Brain microvascular endothelial cell (primary cell): ENCODE measurements around the gene RAD51.

Source experiments
- DNase-seq: peaks from one replicate; pipeline ENCODE4 v3.0.0-alpha.2; 2020
- H3K27ac ChIP-seq: fragments of 250-450 bp; sonication (Bioruptor Pico); 2 replicates; pipeline ENCODE4 v1.5.1; 2020; ENCODE audit warnings: mild to moderate bottlenecking, moderate library complexity
- H3K27me3 ChIP-seq: fragments of 250-450 bp; sonication (Bioruptor Pico); replicated peaks from 2 replicates; pipeline ENCODE4 v1.5.1; 2020; ENCODE audit warnings: mild to moderate bottlenecking
- H3K36me3 ChIP-seq: fragments of 250-450 bp; sonication (Bioruptor Pico); replicated peaks from 2 replicates; pipeline ENCODE4 v1.5.1; 2020; ENCODE audit warnings: mild to moderate bottlenecking
- H3K4me3 ChIP-seq: 2 replicates; pipeline ENCODE4 v1.5.1; 2011; ENCODE audit warnings: low read depth, mild to moderate bottlenecking, control low read depth, low read length, moderate library complexity
- in situ Hi-C: cut with HindIII; loops from 2 replicates; pipeline ENCODE4 v1.10.0; 2017; ENCODE audit warnings: low sequenced_read_pairs, low pct_ligation_motif_present
- TF ChIP-seq, protein P1 (sequence below): IDR thresholded peaks from 2 replicates; pipeline ENCODE4 v1.5.1; 2011; ENCODE audit warnings: low read depth, mild to moderate bottlenecking, moderate library complexity, low read length, control low read depth, inconsistent platforms; ENCODE audit errors: missing control alignments

Gene RAD51

GRCh38 chr15:40770147-40770721 lies 75.3 kb downstream of the RAD51 start:
- Histone ChIP-seq H3K27me3 (no peaks in the 10 kb centered on the region), H3K36me3 (peaks cover 18% of the 10 kb centered on the region), H3K27ac (no peak overlapping the region), H3K4me3 (no peak overlapping the region)
- in situ Hi-C loops, result no loop called here
- no peak for DNase-seq
- TF ChIP-seq, protein P1, sequence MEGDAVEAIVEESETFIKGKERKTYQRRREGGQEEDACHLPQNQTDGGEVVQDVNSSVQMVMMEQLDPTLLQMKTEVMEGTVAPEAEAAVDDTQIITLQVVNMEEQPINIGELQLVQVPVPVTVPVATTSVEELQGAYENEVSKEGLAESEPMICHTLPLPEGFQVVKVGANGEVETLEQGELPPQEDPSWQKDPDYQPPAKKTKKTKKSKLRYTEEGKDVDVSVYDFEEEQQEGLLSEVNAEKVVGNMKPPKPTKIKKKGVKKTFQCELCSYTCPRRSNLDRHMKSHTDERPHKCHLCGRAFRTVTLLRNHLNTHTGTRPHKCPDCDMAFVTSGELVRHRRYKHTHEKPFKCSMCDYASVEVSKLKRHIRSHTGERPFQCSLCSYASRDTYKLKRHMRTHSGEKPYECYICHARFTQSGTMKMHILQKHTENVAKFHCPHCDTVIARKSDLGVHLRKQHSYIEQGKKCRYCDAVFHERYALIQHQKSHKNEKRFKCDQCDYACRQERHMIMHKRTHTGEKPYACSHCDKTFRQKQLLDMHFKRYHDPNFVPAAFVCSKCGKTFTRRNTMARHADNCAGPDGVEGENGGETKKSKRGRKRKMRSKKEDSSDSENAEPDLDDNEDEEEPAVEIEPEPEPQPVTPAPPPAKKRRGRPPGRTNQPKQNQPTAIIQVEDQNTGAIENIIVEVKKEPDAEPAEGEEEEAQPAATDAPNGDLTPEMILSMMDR, result no peak

DNA sequence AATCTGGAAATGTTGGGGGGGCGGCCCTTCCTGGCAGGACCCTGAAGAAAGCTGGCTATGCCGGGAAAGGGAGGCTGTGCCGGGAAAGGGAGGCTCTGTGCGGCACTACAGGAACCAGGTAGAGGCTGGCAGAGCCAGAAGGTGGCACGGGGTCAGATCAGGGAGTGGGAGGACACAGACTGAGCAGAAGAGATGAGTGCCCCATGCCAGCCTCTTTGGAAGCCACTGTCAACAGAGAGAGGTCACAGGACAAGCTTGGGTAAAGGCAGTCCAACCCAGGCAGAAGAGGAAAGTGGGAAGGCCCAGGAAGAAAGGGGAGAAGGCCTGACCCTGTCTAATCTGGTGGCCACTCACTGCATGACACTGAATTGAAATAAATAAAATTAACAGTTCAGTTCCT lies 76.3 kb downstream of the RAD51 start:
- TF ChIP-seq, protein P1, result no peak
- no peak overlapping the region for H3K4me3 ChIP-seq
- no peak overlapping the region for H3K27ac ChIP-seq
- no peaks in the 10 kb centered on the region for H3K27me3 ChIP-seq
- no peak for DNase-seq
- in situ Hi-C loops, result no loop called here
- H3K36me3 ChIP-seq, result peaks cover 27% of the 10 kb centered on the region

DNA sequence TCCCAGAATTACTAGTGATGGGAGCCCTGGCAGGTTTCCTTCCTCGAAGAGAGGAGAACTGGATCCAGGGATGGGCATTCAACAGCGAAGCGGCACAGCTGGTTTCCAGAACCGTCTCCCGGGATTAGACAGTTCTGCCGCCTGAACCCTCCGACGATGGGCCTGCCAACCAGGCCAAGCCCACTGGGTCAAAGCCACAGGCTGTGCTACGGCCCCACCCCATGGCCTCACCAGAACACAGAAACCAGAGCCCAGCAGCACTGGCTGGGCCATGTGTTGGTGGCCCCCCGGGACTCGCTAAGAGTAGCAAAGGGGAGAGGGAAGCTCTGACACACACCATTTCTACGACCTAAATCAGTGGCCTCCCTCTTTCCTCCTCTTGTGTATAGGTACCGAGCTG lies 77.0 kb downstream of the RAD51 start:
- no peak overlapping the region for H3K27ac ChIP-seq
- in situ Hi-C loops, result no loop called here
- peaks cover 35% of the 10 kb centered on the region for H3K36me3 ChIP-seq
- H3K4me3 ChIP-seq, result no peak overlapping the region
- TF ChIP-seq, protein P1, result no peak
- DNase-seq, result no peak
- no peaks in the 10 kb centered on the region for H3K27me3 ChIP-seq

DNA sequence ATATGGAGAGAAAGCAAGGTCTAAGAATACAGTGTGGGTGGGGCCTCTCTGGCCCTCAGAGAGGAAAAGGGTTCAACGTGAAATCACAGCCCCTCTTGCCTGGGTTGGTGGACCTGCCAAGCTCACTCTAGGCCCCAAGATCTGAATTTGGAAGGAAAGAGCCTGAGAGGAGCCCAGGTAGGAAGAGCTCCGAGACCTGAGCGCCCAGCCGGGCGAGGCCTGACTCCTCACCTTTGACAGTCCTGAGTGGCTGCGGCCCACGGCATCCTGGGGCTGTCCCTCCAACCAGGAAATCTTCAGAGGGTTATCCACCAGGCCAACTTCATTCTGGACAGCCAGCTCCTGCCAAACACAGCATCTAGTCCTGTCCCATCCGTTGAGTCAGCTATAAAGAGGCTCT lies 78.5 kb downstream of the RAD51 start:
- TF ChIP-seq, protein P1, result no peak

GRCh38 chr15:40773902-40774301 lies 78.9 kb downstream of the RAD51 start:
- Histone ChIP-seq H3K27ac (no peak overlapping the region), H3K36me3 (peaks cover 48% of the 10 kb centered on the region), H3K27me3 (no peaks in the 10 kb centered on the region), H3K4me3 (no peak overlapping the region)
- DNase-seq, result no peak
- in situ Hi-C loops, result no loop called here
- TF ChIP-seq, protein P1, result no peak

More for the DNA sequence above, 78.5 kb downstream of the RAD51 start:
- Histone ChIP-seq H3K27ac (no peak overlapping the region), H3K36me3 (peaks cover 44% of the 10 kb centered on the region), H3K27me3 (no peaks in the 10 kb centered on the region), H3K4me3 (no peak overlapping the region)
- in situ Hi-C loops, result no loop called here
- DNase-seq, result no peak

DNA sequence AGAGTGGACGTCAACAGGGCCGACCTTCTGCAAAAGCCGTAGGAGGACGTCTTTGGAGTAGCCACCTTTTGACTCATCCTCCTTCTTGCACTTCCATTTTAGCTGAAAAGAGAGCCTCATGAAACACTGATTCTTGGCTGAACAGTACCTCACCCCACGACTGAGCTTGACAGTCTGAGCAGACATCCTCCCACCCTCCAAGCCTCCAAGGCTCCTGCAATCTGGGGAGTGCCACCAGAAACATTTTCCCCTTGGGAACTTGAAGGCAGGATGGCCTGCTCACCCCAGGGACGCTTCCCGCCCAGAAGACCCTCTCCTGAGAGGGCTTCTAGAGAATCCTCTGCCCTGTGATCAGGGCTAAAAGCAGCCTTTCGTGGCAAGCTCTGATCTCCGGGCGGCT lies 80.0 kb downstream of the RAD51 start:
- Histone ChIP-seq H3K27me3 (no peaks in the 10 kb centered on the region), H3K36me3 (peaks cover 54% of the 10 kb centered on the region), H3K27ac (no peak overlapping the region)

More for the DNA sequence above, 80.0 kb downstream of the RAD51 start:
- DNase-seq, result no peak
- H3K4me3 ChIP-seq, result no peak overlapping the region
- TF ChIP-seq, protein P1, result no peak
- in situ Hi-C loops, result no loop called here
